SK-N-SH (cell line): ENCODE measurements around the gene PTPRG. TPM values are rescaled to one million over a fixed set of nuclear protein-coding genes. Genes with fewer than 3 reads are reported as not detected.

ENCODE experiments used
- CTCF ChIA-PET: fragments of 300-600, 350-600 bp; formaldehyde crosslinking; extraction: SDS; loops from one replicate; lab custom pipeline; 2021; lab: Yijun Ruan, JAX
- POLR2A ChIA-PET: fragments of 350-600 bp; sonication (Branson Sonifier 250); formaldehyde crosslinking; extraction: SDS; loops from one replicate; lab custom pipeline; 2020; ENCODE audit warnings: antibody characterized with exemption, inconsistent platforms; lab: Yijun Ruan, JAX
- DNase-seq: peaks from one replicate; pipeline ENCODE4 v3.0.0; 2012
- H2AFZ ChIP-seq: fragments of 200-600 bp; sonication (generic); 2 replicates; pipeline ENCODE4 v1.8.1; 2016; ENCODE audit warnings: antibody characterized with exemption, mild to moderate bottlenecking, low read depth
- H3F3A ChIP-seq: fragments of 200-600 bp; sonication (generic); replicated peaks from 2 replicates; pipeline ENCODE3; 2016; ENCODE audit warnings: antibody characterized with exemption, mild to moderate bottlenecking; ENCODE audit not compliant: insufficient read depth
- H3K27ac ChIP-seq, 2 experiments: fragments of 200-500 bp in 1 of 2; fragments of 200-600 bp in 1 of 2; sonication (Bioruptor generic) in 1 of 2; sonication (generic), shearing (Covaris generic) in 1 of 2; 2 replicates each; pipeline versions ENCODE4 v1.5.1 to v1.6.1; 2014 to 2016; ENCODE audit warnings: low read depth in 2 of 2, inconsistent platforms in 1 of 2, low read length in 1 of 2, mild to moderate bottlenecking in 1 of 2, mixed read lengths in 1 of 2
- H3K27me3 ChIP-seq: fragments of 200-600 bp; sonication (generic), shearing (Covaris generic); 2 replicates; pipeline ENCODE4 v1.6.1; 2016; ENCODE audit warnings: mixed run types; ENCODE audit not compliant: insufficient read depth
- H3K36me3 ChIP-seq, 2 experiments: fragments of 200-500 bp in 1 of 2; fragments of 200-600 bp in 1 of 2; sonication (Bioruptor generic) in 1 of 2; sonication (generic) in 1 of 2; replicated peaks in 1 of 2; 2 replicates each; pipeline versions ENCODE3 to v1.5.1; 2014 to 2016; ENCODE audit warnings: low read length in 1 of 2, mild to moderate bottlenecking in 1 of 2; ENCODE audit not compliant: insufficient read depth in 2 of 2, control insufficient read depth in 1 of 2
- H3K4me1 ChIP-seq, 2 experiments: fragments of 200-500 bp in 1 of 2; fragments of 200-600 bp in 1 of 2; sonication (Bioruptor generic) in 1 of 2; sonication (generic), shearing (Covaris generic) in 1 of 2; 2 replicates each; pipeline versions ENCODE4 v1.5.1 to v1.6.1; 2014 to 2016; ENCODE audit warnings: low read depth in 1 of 2, low read length in 1 of 2, mixed run types in 1 of 2; ENCODE audit not compliant: insufficient read depth in 2 of 2, control insufficient read depth in 1 of 2
- H3K4me2 ChIP-seq: fragments of 200-600 bp; sonication (generic), shearing (Covaris generic); 2 replicates; pipeline ENCODE4 v1.6.1; 2017; ENCODE audit warnings: mixed run types
- H3K4me3 ChIP-seq, 2 experiments: fragments of 200-500 bp in 1 of 2; fragments of 200-600 bp in 1 of 2; sonication (Bioruptor generic) in 1 of 2; sonication (generic), shearing (Covaris generic) in 1 of 2; 2 replicates each; pipeline versions ENCODE4 v1.5.1 to v1.8.1; 2014 to 2016; ENCODE audit warnings: low read depth in 2 of 2, inconsistent platforms in 1 of 2, low read length in 1 of 2, mild to moderate bottlenecking in 1 of 2, mixed read lengths in 1 of 2, moderate library complexity in 1 of 2
- H3K79me2 ChIP-seq: fragments of 200-600 bp; sonication (generic); 2 replicates; pipeline ENCODE4 v1.8.1; 2017; ENCODE audit warnings: mild to moderate bottlenecking; ENCODE audit not compliant: insufficient read depth
- H3K9ac ChIP-seq: fragments of 200-600 bp; sonication (generic); 2 replicates; pipeline ENCODE4 v1.6.1; 2017; ENCODE audit warnings: mixed run types
- H3K9me2 ChIP-seq: fragments of 200-600 bp; sonication (generic); 2 replicates; pipeline ENCODE4 v1.6.1; 2017; ENCODE audit warnings: mixed run types
- H3K9me3 ChIP-seq: fragments of 200-600 bp; sonication (generic); 2 replicates; pipeline ENCODE4 v1.6.1; 2017; ENCODE audit warnings: mixed run types, mild to moderate bottlenecking, moderate library complexity
- H4K20me1 ChIP-seq: fragments of 200-600 bp; sonication (generic); 2 replicates; pipeline ENCODE4 v1.6.1; 2017; ENCODE audit warnings: mild to moderate bottlenecking, mixed run types; ENCODE audit not compliant: insufficient read depth
- CHD2 ChIP-seq: fragments of 150-350 bp; IDR thresholded peaks from 2 replicates; pipeline ENCODE4 v1.6.1; 2018; ENCODE audit warnings: low read length; ENCODE audit not compliant: partially characterized antibody
- CTCF ChIP-seq: fragments of 200-600 bp; sonication (generic); IDR thresholded peaks from 2 replicates; pipeline ENCODE4 v1.6.1; 2017; ENCODE audit warnings: antibody characterized with exemption, mild to moderate bottlenecking, moderate library complexity
- ELF1 ChIP-seq: IDR thresholded peaks from 2 replicates; pipeline ENCODE4 v1.4.0; 2012
- EP300 ChIP-seq, 2 experiments: IDR thresholded peaks; 2 replicates each; pipeline versions ENCODE4 v1.4.0 to v1.6.1; 2012; ENCODE audit warnings: borderline replicate concordance in 1 of 2, low read depth in 1 of 2, low read length in 1 of 2
- IRF3 ChIP-seq: fragments of 150-350 bp; IDR thresholded peaks from 2 replicates; pipeline ENCODE4 v1.6.1; 2016; ENCODE audit warnings: mild to moderate bottlenecking, low read depth, low read length
- MAX ChIP-seq: IDR thresholded peaks from 2 replicates; pipeline ENCODE4 v1.4.0; 2012; ENCODE audit warnings: low read depth
- MEF2A ChIP-seq: IDR thresholded peaks from 2 replicates; pipeline ENCODE4 v1.4.0; 2012; ENCODE audit warnings: low read depth, borderline replicate concordance
- MXI1 ChIP-seq: IDR thresholded peaks from 2 replicates; pipeline ENCODE4 v1.6.1; 2012; ENCODE audit warnings: mild to moderate bottlenecking, low read depth, low read length, improper control_type of control experiment
- NFIC ChIP-seq: IDR thresholded peaks from 2 replicates; pipeline ENCODE4 v1.4.0; 2012; ENCODE audit warnings: borderline replicate concordance
- NRF1 ChIP-seq: IDR thresholded peaks from 2 replicates; pipeline ENCODE4 v1.6.1; 2012; ENCODE audit warnings: low read depth, mild to moderate bottlenecking, low read length
- PBX3 ChIP-seq: IDR thresholded peaks from 2 replicates; pipeline ENCODE4; 2012
- RAD21 ChIP-seq: IDR thresholded peaks from 2 replicates; pipeline ENCODE4 v1.6.1; 2012; ENCODE audit warnings: mild to moderate bottlenecking, low read length
- REST ChIP-seq: IDR thresholded peaks from 2 replicates; pipeline ENCODE4 v1.6.1; 2012; ENCODE audit warnings: mild to moderate bottlenecking, low read depth, low read length, moderate library complexity
- SMC3 ChIP-seq: IDR thresholded peaks from 2 replicates; pipeline ENCODE4 v1.6.1; 2012; ENCODE audit warnings: low read depth, low read length, improper control_type of control experiment
- TAF1 ChIP-seq: IDR thresholded peaks from 2 replicates; pipeline ENCODE4 v1.6.1; 2012; ENCODE audit warnings: low read depth, mild to moderate bottlenecking, low read length, moderate library complexity, borderline replicate concordance
- TCF12 ChIP-seq: IDR thresholded peaks from 2 replicates; pipeline ENCODE4 v1.4.0; 2012
- TEAD4 ChIP-seq: IDR thresholded peaks from 2 replicates; pipeline ENCODE4 v1.4.0; 2012; ENCODE audit warnings: mild to moderate bottlenecking, borderline replicate concordance; ENCODE audit not compliant: insufficient read depth
- YY1 ChIP-seq: IDR thresholded peaks from 2 replicates; pipeline ENCODE4 v1.4.0; 2012; ENCODE audit warnings: low read depth, mild to moderate bottlenecking
- ZBTB33 ChIP-seq: IDR thresholded peaks from 2 replicates; pipeline ENCODE4 v1.4.0; 2012; ENCODE audit warnings: low read depth, borderline replicate concordance
- WGBS: methylation state at CpG from one replicate; pipeline ENCODE4 v1.1.6; 2017; ENCODE audit warnings: low lambda C conversion rate; 5-methylcytosine and 5-hydroxymethylcytosine counted together
- polyA plus RNA-seq, 3 experiments: library from polyadenylated mRNA; depleted of rRNA; stranded (reverse); fragments of >200 nt; gene quantifications; 2 replicates each; pipeline ENCODE4 v1.2.3, GENCODE V29; 2012

PTPRG gene
- polyA plus RNA-seq, 1 of the 3 experiments (the other 2 are of a cell fraction): 14.1 TPM

- no peaks in the 10 kb centered on the region for H3K79me2 ChIP-seq
- no peaks in the 10 kb centered on the region for H3F3A ChIP-seq
- no peak overlapping the region for H2AFZ ChIP-seq
- H3K4me2 ChIP-seq: no peak overlapping the region
- H3K9ac ChIP-seq: no peak overlapping the region
- CTCF ChIA-PET: no interaction called here
- no peaks in the 10 kb centered on the region for H3K9me3 ChIP-seq
- no peaks in the 10 kb centered on the region for H3K27me3 ChIP-seq
- H3K4me3 ChIP-seq: no peak overlapping the region
- H3K36me3 ChIP-seq: peaks cover 0 to 4% of the 10 kb centered on the region in 2 experiments
- 84% methylated on average over 3 of the region's 4 CpGs for WGBS
- H3K4me1 ChIP-seq: no peaks in the 10 kb centered on the region
- TF ChIP-seq NRF1 (no peak), NFIC (no peak), ELF1 (no peak)
- TF ChIP-seq, all 33 proteins: peak for 0
- H3K9me2 ChIP-seq: no peaks in the 10 kb centered on the region
- POLR2A ChIA-PET: no interaction called here
- no peaks in the 10 kb centered on the region for H4K20me1 ChIP-seq
- no peak for DNase-seq
- no peak overlapping the region for H3K27ac ChIP-seq
Observed at GRCh38 chr3:62208385-62208784, 647.0 kb downstream of the PTPRG start.

GRCh38 chr3:62209101-62209500, 647.7 kb downstream of the PTPRG start:
- ChIA-PET CTCF (no interaction called here), POLR2A (no interaction called here)
- H3K4me2 ChIP-seq: no peak overlapping the region
- H3K27ac ChIP-seq: no peak overlapping the region
- DNase-seq: no peak
- WGBS: 86% methylated on average over 5 of the region's 5 CpGs
- H4K20me1 ChIP-seq: no peaks in the 10 kb centered on the region
- no peaks in the 10 kb centered on the region for H3K27me3 ChIP-seq
- H3K9me2 ChIP-seq: no peaks in the 10 kb centered on the region
- no peak overlapping the region for H2AFZ ChIP-seq
- H3K4me3 ChIP-seq: no peak overlapping the region
- H3K4me1 ChIP-seq: no peaks in the 10 kb centered on the region
- no peak overlapping the region for H3K9ac ChIP-seq
- H3K9me3 ChIP-seq: no peaks in the 10 kb centered on the region
- no peaks in the 10 kb centered on the region for H3F3A ChIP-seq
- H3K79me2 ChIP-seq: no peaks in the 10 kb centered on the region
- no peaks in the 10 kb centered on the region for H3K36me3 ChIP-seq
- TF ChIP-seq NFIC: no peak
- no peak for TF ChIP-seq PBX3
- no peak for TF ChIP-seq REST
- TF ChIP-seq CTCF: no peak
- TF ChIP-seq YY1: no peak
- no peak for TF ChIP-seq ZBTB33
- no peak for TF ChIP-seq MXI1
- TF ChIP-seq IRF3: no peak
- TF ChIP-seq MAX: no peak
- no peak for TF ChIP-seq CHD2
- TF ChIP-seq TAF1: no peak
- TF ChIP-seq RAD21: no peak
- no peak for TF ChIP-seq MEF2A
- no peak for TF ChIP-seq TCF12
- no peak for TF ChIP-seq EP300 (IDR thresholded peaks at IDR 0.05; ENCODE audit: borderline replicate concordance in 1 of 2, low read depth in 1 of 2, low read length in 1 of 2)
- TF ChIP-seq SMC3: no peak
- no peak for TF ChIP-seq TEAD4
